Measurements from ENCODE around the gene TOP2A. TPM values are rescaled to one million over a fixed set of nuclear protein-coding genes. Genes with fewer than 3 reads are reported as not detected.

TOP2A gene
- total RNA-seq, 1 experiment from 2014 or later, result 141 TPM

GRCh38 chr17:40437095-40437732 is 19.5 kb upstream of the TOP2A start (continued):
- TF ChIP-seq ELF1 (IDR thresholded peaks at IDR 0.05; ENCODE audit: borderline replicate concordance, low read depth) (no peak), ZBTB33 (IDR thresholded peaks at IDR 0.05; ENCODE audit: extremely low read depth, insufficient replicate concordance, low read length) (no peak), SRF (IDR thresholded peaks at IDR 0.05; ENCODE audit: low read depth) (no peak), POLR2A (IDR thresholded peaks at IDR 0.05; ENCODE audit: borderline replicate concordance, extremely low read depth, insufficient read depth, insufficient read length) (no peak), CBX3 (IDR thresholded peaks at IDR 0.05; ENCODE audit: low read depth) (no peak), ZFX (IDR thresholded peaks at IDR 0.05) (no peak), EGR1 (IDR thresholded peaks at IDR 0.05; ENCODE audit: low read depth) (no peak)

GRCh38 chr17:40436636-40437035 is 18.9 kb upstream of the TOP2A start:
- Histone ChIP-seq H3K36me3 (ENCODE audit: control insufficient read depth in 1 of 2, insufficient read depth in 2 of 2, low read length in 2 of 2) (no peaks in the 10 kb centered on the region), H3K4me1 (ENCODE audit: control insufficient read depth in 1 of 2, insufficient read depth in 2 of 2, low read length in 2 of 2) (no peaks in the 10 kb centered on the region; a peak in 1 of 4 replicates), H3K4me3 (replicated peaks in 1 of 2; ENCODE audit: low read depth in 1 of 2, low read length in 2 of 2) (no peak overlapping the region), H2AFZ (ENCODE audit: low read depth, low read length, poor library complexity, severe bottlenecking) (no peak overlapping the region), H4K20me1 (ENCODE audit: insufficient read depth) (no peaks in the 10 kb centered on the region), H3K79me2 (ENCODE audit: insufficient read depth, low read length) (no peaks in the 10 kb centered on the region), H3K9me2 (ENCODE audit: insufficient read depth) (no peaks in the 10 kb centered on the region), H3K9me3 (ENCODE audit: control insufficient read depth in 1 of 2, insufficient read depth in 1 of 2, low read depth in 1 of 2, low read length in 2 of 2) (no peaks in the 10 kb centered on the region), H3K27ac (ENCODE audit: low read depth, low read length) (no peak overlapping the region), H3K27me3 (ENCODE audit: insufficient read depth, low read length) (no peaks in the 10 kb centered on the region), H3K4me2 (ENCODE audit: low read length) (no peak overlapping the region), H3K9ac (ENCODE audit: low read length) (no peak overlapping the region)
- ChIA-PET CTCF (interaction anchor here (1.5 kb wide), 1 partner anchor 11 kb away, joined by 3 read pairs; no protein-coding TSS in a partner anchor), RAD21 (ENCODE audit: low non-redundant PET in 1 of 2, low total read pairs in 2 of 2, uncharacterized antibody in 2 of 2, unreplicated experiment in 2 of 2) (no interaction called here), POLR2A (no interaction called here)
- no peak for DNase-seq (ENCODE audit: low read depth, low spot score)
- BruUV-seq (replicated peaks), result no TSS peak
- no peak for TF ChIP-seq SIN3A (IDR thresholded peaks at IDR 0.05; ENCODE audit: low read depth)
- TF ChIP-seq EZH2 (IDR thresholded peaks at IDR 0.05), result no peak
- no peak for TF ChIP-seq MAX (IDR thresholded peaks at IDR 0.05)
- no peak for TF ChIP-seq YY1 (IDR thresholded peaks at IDR 0.05; ENCODE audit: extremely low read depth, insufficient replicate concordance, low read depth, low read length)
- no peak for TF ChIP-seq FOSL1 (IDR thresholded peaks at IDR 0.05; ENCODE audit: low read depth)
- no peak for TF ChIP-seq ATF3 (IDR thresholded peaks at IDR 0.05)
- TF ChIP-seq JUND (IDR thresholded peaks at IDR 0.05), result no peak
- no peak for TF ChIP-seq EGR1 (IDR thresholded peaks at IDR 0.05; ENCODE audit: low read depth)
- TF ChIP-seq ELF1 (IDR thresholded peaks at IDR 0.05; ENCODE audit: borderline replicate concordance, low read depth), result no peak
- no peak for TF ChIP-seq SRF (IDR thresholded peaks at IDR 0.05; ENCODE audit: low read depth)
- intact Hi-C loops (cut with micrococcal nuclease), result no loop called here
- no peak for ATAC-seq
